ENCODE results near the gene ACSS1.
"Not testable (repeated sequence)": the region's sequence is repeated elsewhere in the genome, so short reads cannot be mapped to it uniquely, and the experiment has no call there.

ACSS1 gene

DNA sequence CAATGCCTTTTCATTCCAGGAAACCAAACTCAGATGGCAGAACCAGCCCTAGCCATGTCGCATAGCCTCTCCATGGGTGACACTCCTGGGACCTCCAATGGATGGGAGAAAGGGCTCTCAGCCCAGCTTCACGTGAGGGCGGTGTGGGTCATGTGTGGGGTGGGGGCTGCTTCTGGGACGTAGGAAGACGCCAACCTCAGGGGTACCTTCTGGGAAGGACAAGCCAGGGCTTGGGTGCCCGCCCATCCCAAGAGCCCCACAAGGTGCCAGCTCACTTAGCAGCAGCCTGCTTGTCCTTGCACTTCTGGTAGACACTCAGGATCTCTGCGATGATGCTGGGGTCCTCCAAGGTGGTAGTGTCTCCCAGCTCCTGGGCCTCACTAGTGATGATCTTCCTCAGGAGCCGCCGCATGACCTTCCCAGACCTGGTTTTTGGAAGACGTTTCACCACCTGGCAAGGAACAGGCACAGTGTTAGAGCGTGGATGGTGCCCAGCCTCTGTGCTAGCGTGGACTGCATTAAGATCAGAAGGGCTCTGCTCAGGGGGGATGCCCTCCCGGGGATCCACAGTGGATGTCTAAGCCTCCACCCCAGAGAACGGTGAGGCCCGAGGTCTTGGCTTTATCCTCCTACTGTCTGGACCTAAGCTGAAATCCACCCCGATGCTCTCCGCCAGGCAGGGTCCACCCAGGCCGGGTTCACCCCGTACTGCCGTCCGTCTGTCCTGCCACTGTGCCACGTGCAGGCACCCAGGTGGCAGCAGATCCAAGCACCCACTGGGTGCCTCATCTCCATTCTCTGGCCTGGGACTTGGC is 50.2 kb downstream of the ACSS1 start:
- DNase-seq: no peak
- TF ChIP-seq POLR2A (IDR thresholded peaks at IDR 0.05; ENCODE audit: low read length) (no peak), GATA1 (IDR thresholded peaks at IDR 0.05; ENCODE audit: low read depth, low read length) (no peak)

DNA sequence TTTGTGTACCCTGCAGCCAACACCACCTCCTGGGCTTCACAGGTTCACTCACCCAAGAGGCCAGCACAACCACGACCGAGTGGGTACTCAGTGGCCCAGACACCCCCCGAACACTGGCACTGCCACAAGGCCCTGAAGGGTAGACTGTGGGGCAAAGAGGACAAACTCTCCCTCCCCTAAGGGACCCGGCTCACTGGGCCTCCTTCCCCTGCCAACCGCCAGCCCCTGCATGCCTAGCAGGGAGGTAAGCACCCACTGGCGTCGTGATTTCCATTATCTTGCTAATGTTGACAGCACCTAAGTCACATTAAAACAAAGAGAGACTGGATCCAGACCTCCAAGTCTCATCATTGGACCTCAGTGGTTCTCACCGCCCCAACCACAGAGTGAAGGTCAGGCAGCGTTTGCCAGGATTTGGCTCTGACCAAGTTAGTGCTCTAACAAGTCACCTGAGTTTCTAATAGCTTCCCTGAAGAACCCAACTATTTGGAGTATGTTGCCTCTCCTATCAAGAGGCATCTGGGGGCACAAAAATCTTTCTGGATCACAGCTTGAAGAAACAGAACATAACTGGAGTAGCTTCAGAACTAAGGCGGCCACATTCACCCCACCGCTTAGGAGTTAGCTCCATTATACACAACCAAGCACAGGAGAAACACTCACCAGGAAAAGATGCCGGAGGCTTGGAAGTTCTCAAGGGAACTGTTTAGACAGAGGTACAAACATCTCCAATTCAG is 51.3 kb downstream of the ACSS1 start:
- TF ChIP-seq POLR2A (IDR thresholded peaks at IDR 0.05; ENCODE audit: low read length): no peak
- TF ChIP-seq GATA1 (IDR thresholded peaks at IDR 0.05; ENCODE audit: low read depth, low read length): no peak
- no peak for DNase-seq

DNA sequence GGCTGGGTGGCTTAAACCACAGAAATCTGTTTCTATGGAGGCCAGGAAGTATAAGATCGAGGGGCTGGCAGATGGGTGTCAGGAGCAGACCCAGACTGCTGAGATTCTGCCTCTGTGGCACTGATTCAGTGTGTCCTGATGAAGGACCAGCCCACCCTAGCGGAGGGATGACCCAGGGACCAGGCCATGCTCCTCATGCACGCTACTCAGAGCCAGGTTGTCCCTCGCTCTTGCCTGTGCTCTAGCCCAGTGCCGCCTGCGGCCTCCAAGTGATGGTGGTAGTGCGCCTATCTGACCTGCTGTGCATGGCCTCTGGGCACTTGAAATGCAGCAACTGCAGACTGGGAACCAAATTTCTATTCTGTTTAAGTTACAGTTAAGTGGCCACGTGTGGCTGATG is 52.3 kb downstream of the ACSS1 start:
- no peak for DNase-seq
- TF ChIP-seq GATA1 (IDR thresholded peaks at IDR 0.05; ENCODE audit: low read depth, low read length) (no peak), POLR2A (IDR thresholded peaks at IDR 0.05; ENCODE audit: low read length) (no peak)

DNA sequence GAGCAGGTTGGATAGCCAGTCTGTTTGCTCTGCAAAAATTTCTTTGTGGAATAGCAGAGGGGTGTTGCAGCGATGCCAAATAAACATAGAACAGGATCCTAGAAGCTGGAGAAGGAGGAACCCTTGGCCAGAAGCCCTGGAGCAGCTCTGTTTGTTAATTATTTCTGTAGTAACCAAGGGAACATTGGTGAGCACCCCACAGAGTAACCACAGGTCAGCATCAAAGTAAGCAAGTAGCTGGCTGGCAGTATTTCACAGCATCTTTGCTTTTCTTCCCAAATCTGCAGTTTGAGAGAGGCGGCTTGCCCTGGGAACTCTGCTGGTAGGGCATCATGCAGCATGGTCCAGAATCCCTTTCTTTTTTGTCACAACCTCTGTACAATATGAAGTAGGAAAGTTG is 52.7 kb downstream of the ACSS1 start:
- TF ChIP-seq POLR2A (IDR thresholded peaks at IDR 0.05; ENCODE audit: low read length): no peak
- TF ChIP-seq GATA1 (IDR thresholded peaks at IDR 0.05; ENCODE audit: low read depth, low read length): no peak
- no peak for DNase-seq

DNA sequence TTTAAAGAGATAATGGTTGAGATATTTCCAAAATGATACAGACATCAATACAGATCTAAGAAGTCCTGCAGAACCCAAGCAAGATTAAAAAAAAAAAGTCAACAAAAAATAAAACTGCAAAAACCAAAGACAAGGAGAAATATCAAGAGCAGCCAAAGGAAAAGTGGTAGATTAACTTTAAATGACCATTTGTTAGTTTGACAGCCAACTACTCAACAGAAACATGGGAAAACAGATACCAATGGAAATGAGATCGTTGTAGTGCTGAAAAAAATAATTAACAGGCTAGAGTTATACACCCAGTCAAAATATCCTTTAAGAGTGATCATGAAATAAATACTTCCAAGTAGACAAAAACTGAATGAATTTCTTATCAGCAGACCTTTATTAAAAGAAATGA is 54.9 kb downstream of the ACSS1 start:
- TF ChIP-seq GATA1 (IDR thresholded peaks at IDR 0.05; ENCODE audit: low read depth, low read length) (no peak), POLR2A (IDR thresholded peaks at IDR 0.05; ENCODE audit: low read length) (no peak)
- DNase-seq: no peak

DNA sequence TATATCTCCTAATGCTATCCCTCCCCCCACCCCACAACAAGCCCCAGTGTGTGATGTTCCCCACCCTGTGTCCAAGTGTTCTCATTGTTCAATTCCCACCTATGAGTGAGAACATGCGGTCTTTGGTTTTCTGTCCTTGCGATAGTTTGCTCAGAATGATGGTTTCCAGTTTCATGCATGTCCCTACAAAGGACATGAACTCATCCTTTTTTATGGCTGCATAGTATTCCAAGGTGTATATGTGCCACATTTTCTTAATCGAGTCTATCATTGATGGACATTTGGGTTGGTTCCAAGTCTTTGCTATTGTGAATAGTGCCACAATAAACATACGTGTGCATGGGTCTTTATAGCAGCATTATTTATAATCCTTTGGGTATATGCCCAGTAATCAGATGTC is 56.6 kb downstream of the ACSS1 start:
- not testable (repeated sequence) for DNase-seq

DNA sequence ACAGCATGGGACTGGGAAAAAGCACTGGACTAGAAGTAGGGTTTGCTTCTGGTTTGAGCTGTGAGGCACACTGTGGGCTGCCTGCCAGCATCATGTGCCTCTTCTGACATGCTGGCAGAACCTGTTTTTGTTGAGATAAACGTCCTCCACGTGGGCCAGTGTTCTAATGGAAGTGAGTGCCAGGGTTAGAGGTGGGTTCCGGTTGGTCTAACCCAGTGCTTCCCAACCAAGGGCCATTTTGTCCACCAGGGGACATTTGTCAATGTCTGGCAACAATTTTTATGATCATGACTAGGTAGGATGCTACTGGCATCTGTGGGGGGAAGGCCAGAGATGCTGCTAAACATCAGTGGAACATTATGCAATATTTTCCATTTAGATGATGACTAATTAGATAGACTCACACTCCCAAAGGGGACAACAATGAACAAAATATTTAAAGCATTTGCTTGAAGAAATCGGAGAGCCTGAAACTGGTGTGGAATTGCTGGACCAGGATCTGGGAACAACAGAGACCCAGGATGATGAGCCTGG is 57.6 kb downstream of the ACSS1 start:
- peak; percentile 86 to 90 for DNase-seq
- TF ChIP-seq POLR2A (IDR thresholded peaks at IDR 0.05; ENCODE audit: low read length): peak; percentile 38
- no peak for TF ChIP-seq GATA1 (IDR thresholded peaks at IDR 0.05; ENCODE audit: low read depth, low read length)

DNA sequence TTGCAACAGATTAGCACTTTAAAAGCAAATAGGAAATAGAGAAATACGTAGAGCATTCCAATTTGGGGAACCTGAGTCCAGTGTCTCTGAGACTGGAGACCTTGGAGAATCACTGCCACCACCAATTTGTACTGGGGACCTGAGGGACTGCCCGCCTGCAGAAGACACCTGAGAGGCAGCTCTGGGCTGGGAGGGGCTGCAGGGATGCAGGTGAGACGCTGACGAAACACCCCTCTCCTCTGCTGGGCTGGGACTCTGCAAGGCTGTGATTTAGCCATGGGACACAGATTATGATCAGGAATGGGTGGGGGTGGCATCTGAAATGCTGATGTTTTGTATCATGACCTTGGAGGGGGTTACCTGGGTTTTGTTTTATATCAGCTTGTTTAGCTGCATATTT is 58.4 kb downstream of the ACSS1 start:
- no peak for DNase-seq
- no peak for TF ChIP-seq GATA1 (IDR thresholded peaks at IDR 0.05; ENCODE audit: low read depth, low read length)
- no peak for TF ChIP-seq POLR2A (IDR thresholded peaks at IDR 0.05; ENCODE audit: low read length)

DNA sequence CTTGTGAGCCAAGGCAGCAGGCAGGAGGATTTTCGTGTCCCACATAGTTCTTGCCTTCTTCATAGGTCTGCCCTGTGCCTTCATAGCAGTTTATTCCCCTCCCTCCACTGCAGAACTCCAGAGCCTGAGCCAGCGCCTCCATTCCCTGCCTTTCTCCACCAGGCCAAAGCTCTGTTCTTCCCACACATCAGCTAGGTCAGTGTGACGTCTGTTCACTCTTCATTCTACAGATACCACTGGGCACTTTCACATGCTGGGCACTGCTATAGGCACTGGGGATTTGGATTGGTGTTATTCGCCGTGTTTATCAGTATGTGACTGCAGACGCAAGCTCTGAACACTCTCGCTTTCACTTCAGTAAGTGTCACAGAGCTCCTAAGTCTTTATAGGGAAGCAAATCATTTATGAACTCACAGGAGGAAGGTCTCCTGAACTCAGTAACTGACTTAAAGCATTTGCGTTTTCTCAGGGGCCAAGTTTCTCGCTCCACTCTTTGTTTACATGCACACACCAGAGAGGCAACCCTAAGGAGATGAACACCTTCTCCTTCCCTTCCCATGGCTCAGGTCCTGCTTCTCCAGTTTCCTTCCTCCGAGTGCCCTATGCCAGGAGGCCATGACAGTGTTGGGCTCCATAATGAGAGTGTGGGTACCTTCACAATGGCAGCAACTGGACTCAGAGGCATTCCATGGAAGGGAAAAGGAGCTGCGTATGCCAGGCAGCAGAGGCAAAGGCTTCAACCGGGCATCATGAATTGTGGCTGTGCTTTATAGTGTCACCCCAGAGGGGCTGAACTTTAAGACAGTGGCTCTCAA is 59.1 kb downstream of the ACSS1 start:
- no peak for TF ChIP-seq GATA1 (IDR thresholded peaks at IDR 0.05; ENCODE audit: low read depth, low read length)
- no peak for TF ChIP-seq POLR2A (IDR thresholded peaks at IDR 0.05; ENCODE audit: low read length)
- no peak for DNase-seq

DNA sequence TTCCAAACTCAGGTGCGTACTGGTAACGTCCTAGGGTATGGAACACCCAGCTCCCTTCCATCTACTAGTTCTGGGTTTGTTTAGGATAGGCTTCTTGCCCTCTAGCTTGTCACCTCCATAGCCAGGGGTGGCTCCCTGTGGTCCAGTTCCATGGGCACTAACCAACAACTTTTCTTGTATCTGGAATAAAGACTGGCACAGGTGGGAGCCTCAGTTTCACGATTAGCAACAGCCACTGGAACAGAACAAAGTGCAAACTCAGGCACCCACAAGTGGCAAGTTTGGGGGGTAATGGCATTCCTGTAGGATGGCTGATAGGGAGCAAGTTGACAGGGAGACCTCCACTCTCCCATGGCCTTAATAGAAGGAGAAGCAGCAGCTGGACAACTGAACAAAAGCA is 59.8 kb downstream of the ACSS1 start:
- TF ChIP-seq GATA1 (IDR thresholded peaks at IDR 0.05; ENCODE audit: low read depth, low read length): no peak
- DNase-seq: no peak

GRCh38 chr20:24996449-24997377 is 61.2 kb downstream of the ACSS1 start:
- TF ChIP-seq GATA1 (IDR thresholded peaks at IDR 0.05; ENCODE audit: low read depth, low read length) (no peak), POLR2A (IDR thresholded peaks at IDR 0.05; ENCODE audit: low read length) (no peak)

GRCh38 chr20:24995741-24996448 is 62.0 kb downstream of the ACSS1 start:
- peak in 1 of 2 experiments; percentile 8 for DNase-seq

More at GRCh38 chr20:24996449-24997377, 61.2 kb downstream of the ACSS1 start:
- no peak for DNase-seq

More at GRCh38 chr20:24995741-24996448, 62.0 kb downstream of the ACSS1 start:
- TF ChIP-seq POLR2A (IDR thresholded peaks at IDR 0.05; ENCODE audit: low read length): no peak
- no peak for TF ChIP-seq GATA1 (IDR thresholded peaks at IDR 0.05; ENCODE audit: low read depth, low read length)

Measured in erythroblast (primary cell).